Glutamatergic neuron (in vitro differentiated cells): ENCODE data around the gene FGF14. TPM values are rescaled to one million over a fixed set of nuclear protein-coding genes. Genes with fewer than 3 reads are reported as not detected.

ENCODE experiments used
- DNase-seq: peaks from one replicate; pipeline ENCODE4 v3.0.0; 2022
- H3K27ac Mint-ChIP-seq: one replicate; pipeline ENCODE4 v1.8.0; 2020; ENCODE audit warnings: mild to moderate bottlenecking, mixed read lengths, inconsistent platforms; ENCODE audit not compliant: unreplicated experiment
- H3K27me3 Mint-ChIP-seq: one replicate; pipeline ENCODE4 v1.8.0; 2020; ENCODE audit warnings: mild to moderate bottlenecking, moderate library complexity, mixed read lengths, inconsistent platforms; ENCODE audit not compliant: unreplicated experiment
- H3K36me3 Mint-ChIP-seq: one replicate; pipeline ENCODE4 v1.8.0; 2020; ENCODE audit warnings: mild to moderate bottlenecking, mixed read lengths, inconsistent platforms; ENCODE audit not compliant: unreplicated experiment
- H3K4me1 Mint-ChIP-seq: one replicate; pipeline ENCODE4 v1.8.0; 2020; ENCODE audit warnings: mild to moderate bottlenecking, low read depth, mixed read lengths, inconsistent platforms; ENCODE audit not compliant: unreplicated experiment
- H3K4me3 Mint-ChIP-seq: one replicate; pipeline ENCODE4 v1.8.0; 2020; ENCODE audit warnings: mild to moderate bottlenecking, mixed read lengths, inconsistent platforms; ENCODE audit not compliant: unreplicated experiment
- H3K9me3 Mint-ChIP-seq: one replicate; pipeline ENCODE4 v1.8.0; 2020; ENCODE audit warnings: mild to moderate bottlenecking, moderate library complexity, mixed read lengths, inconsistent platforms; ENCODE audit not compliant: unreplicated experiment
- total RNA-seq: library from RNA; stranded (reverse); fragmentation: NEBNext Ultra II Directional; extraction: Animal tissue kit (Norgen Biotek cat#: 25700); gene quantifications from one replicate; pipeline ENCODE4 v1.2.1, GENCODE V29; 2021; ENCODE audit not compliant: unreplicated experiment
- TF ChIP-seq, protein P1 (sequence below): fragments of 200-600 bp; sonication (generic); IDR thresholded peaks from one replicate; pipeline ENCODE4 v1.5.0; 2021; ENCODE audit not compliant: partially characterized antibody, unreplicated experiment

FGF14 gene
- total RNA-seq, 1 donor from 2014 or later, result 17.8 TPM

DNA sequence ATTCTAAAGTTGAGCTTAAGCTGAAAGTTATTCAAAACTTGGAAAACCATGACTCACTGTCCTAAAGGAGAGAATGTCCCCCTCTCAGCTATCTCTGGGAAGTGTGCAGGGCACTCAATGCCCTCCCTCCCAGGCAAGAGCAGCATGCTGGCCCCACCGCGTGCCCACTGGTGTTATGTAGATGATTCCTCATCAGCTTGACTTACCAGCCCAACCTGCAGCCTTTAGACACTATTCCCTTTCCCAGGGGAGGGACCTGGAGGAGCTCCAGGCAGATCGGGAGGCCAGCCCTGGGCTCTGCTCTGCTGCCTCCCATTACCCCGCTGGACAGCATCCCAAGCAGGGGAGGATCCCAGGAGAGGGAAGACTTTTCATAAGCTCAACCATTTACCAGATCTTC is 124.6 kb downstream of the FGF14 start:
- no peak for DNase-seq
- H3K4me1 Mint-ChIP-seq, result peaks cover 11% of the 10 kb centered on the region
- TF ChIP-seq, protein P1, sequence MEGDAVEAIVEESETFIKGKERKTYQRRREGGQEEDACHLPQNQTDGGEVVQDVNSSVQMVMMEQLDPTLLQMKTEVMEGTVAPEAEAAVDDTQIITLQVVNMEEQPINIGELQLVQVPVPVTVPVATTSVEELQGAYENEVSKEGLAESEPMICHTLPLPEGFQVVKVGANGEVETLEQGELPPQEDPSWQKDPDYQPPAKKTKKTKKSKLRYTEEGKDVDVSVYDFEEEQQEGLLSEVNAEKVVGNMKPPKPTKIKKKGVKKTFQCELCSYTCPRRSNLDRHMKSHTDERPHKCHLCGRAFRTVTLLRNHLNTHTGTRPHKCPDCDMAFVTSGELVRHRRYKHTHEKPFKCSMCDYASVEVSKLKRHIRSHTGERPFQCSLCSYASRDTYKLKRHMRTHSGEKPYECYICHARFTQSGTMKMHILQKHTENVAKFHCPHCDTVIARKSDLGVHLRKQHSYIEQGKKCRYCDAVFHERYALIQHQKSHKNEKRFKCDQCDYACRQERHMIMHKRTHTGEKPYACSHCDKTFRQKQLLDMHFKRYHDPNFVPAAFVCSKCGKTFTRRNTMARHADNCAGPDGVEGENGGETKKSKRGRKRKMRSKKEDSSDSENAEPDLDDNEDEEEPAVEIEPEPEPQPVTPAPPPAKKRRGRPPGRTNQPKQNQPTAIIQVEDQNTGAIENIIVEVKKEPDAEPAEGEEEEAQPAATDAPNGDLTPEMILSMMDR, result no peak
- no peaks in the 10 kb centered on the region for H3K27me3 Mint-ChIP-seq
- no peaks in the 10 kb centered on the region for H3K36me3 Mint-ChIP-seq
- peaks cover 2% of the 10 kb centered on the region for H3K9me3 Mint-ChIP-seq
- H3K4me3 Mint-ChIP-seq, result no peak overlapping the region
- no peak overlapping the region for H3K27ac Mint-ChIP-seq

DNA sequence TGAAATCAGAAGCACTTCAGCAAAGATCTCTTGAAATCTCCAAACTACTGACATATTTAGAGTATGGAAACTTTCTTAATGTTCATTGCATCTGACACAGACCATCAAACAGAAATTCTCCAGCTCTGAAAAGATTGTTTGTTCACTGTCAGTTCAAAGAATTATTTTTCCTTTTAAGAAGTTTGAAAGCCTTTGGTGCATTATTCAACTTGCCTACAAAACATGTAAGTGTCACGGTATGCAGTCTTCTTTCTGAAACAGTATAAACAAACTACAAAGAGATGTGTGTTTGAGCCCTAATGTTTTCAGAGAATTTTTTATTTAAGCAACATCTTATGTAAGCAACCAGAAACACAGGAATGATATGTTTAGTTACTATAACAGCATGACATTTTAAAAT is 125.4 kb downstream of the FGF14 start:
- TF ChIP-seq, protein P1, result no peak
- Mint-ChIP-seq H3K9me3 (peaks cover 2% of the 10 kb centered on the region), H3K27ac (no peak overlapping the region)

DNA sequence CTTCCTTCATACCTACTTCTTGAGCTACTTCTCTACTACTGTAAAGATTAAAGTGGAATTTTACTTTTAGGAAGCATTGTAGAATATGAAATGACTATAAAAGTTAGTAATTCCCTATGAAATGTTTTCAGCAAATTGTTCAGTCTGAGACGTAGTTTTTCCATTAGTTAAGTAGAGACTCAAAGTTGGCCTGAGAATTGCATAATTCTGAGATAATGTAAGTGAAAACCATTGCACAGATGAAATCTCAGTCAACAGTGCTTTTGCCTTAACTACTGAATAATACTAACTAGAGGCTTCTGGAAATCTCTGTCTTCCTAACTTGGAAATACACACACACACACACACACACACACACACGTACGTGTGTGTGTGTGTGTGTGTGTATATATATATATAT is 125.9 kb downstream of the FGF14 start:
- peaks cover 11% of the 10 kb centered on the region for H3K4me1 Mint-ChIP-seq
- H3K27ac Mint-ChIP-seq, result no peak overlapping the region
- TF ChIP-seq, protein P1, result no peak
- no peaks in the 10 kb centered on the region for H3K36me3 Mint-ChIP-seq
- no peak overlapping the region for H3K4me3 Mint-ChIP-seq
- H3K27me3 Mint-ChIP-seq, result no peaks in the 10 kb centered on the region
- H3K9me3 Mint-ChIP-seq, result peaks cover 2% of the 10 kb centered on the region
- no peak for DNase-seq

More for the DNA sequence above, 125.4 kb downstream of the FGF14 start:
- no peak for DNase-seq
- H3K27me3 Mint-ChIP-seq, result no peaks in the 10 kb centered on the region
- H3K36me3 Mint-ChIP-seq, result no peaks in the 10 kb centered on the region
- no peak overlapping the region for H3K4me3 Mint-ChIP-seq
- H3K4me1 Mint-ChIP-seq, result peaks cover 11% of the 10 kb centered on the region

DNA sequence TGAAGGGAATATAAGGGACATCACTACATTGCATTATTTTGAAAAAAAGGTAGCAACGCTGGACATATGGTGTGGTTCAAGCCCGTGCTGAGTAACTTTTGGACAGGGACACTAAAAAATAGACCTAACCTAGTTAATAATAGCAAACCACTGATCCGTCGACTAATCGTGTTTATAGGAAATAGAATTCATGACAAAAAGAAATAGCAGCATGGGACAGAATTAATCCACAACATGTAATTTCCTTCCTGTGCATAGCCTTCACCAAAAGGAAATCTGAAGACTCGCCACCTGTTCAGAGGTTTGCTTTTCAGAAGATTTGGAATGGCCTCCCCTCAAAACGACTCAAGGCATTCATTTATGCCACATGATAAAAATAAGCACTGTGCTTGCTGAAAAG is 128.7 kb downstream of the FGF14 start:
- TF ChIP-seq, protein P1, result no peak
- Mint-ChIP-seq H3K27me3 (no peaks in the 10 kb centered on the region), H3K9me3 (peaks cover 2% of the 10 kb centered on the region), H3K36me3 (no peaks in the 10 kb centered on the region), H3K27ac (no peak overlapping the region), H3K4me3 (no peak overlapping the region), H3K4me1 (peaks cover 3% of the 10 kb centered on the region)
- no peak for DNase-seq

DNA sequence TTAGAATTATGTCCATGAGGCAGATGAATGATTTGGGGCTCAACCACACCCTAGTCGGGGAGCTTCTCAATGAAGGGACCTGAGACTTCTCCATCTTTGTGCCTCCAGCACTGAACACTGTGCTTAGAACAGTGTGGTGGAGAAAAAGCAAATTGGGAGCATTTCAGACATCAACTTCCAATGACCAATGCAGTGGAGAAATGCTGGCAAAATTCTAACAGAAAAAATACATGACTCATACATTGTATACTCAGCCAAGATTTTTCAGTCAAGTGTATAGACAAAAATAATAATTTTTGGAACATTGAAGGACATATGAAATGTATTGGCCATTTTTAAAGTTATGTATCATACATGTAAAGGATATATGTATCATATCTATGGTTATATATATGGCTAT is 134.7 kb downstream of the FGF14 start:
- Mint-ChIP-seq H3K27ac (no peak overlapping the region), H3K9me3 (no peaks in the 10 kb centered on the region), H3K27me3 (no peaks in the 10 kb centered on the region), H3K4me3 (no peak overlapping the region), H3K4me1 (peaks cover 10% of the 10 kb centered on the region), H3K36me3 (no peaks in the 10 kb centered on the region)
- TF ChIP-seq, protein P1, result no peak
- DNase-seq, result no peak
